VCaP (cell line): Measurements from ENCODE around the gene SEC63.
"Not testable (repeated sequence)": the region's sequence is repeated elsewhere in the genome, so short reads cannot be mapped to it uniquely, and the experiment has no call there.

Experiments
- H3K27ac ChIP-seq: fragments of 450-650 bp; 2 replicates; pipeline ENCODE4 v1.5.1; 2017
- CTCF ChIP-seq: fragments of 450-650 bp; conservative IDR thresholded peaks from 2 replicates; pipeline ENCODE4 v1.5.1; 2017; ENCODE audit warnings: mild to moderate bottlenecking, moderate library complexity

SEC63 gene

GRCh38 chr6:107957909-107958688, at the start of gene SEC63:
SEC63 (minus strand) TSS chr6:107958208; CDS start chr6:107958009, 199 bp downstream.
- no peak for TF ChIP-seq CTCF
- peak within 1 kb of the TSS; percentile 92 for H3K27ac ChIP-seq

- no peak for TF ChIP-seq CTCF
- H3K27ac ChIP-seq: no peak overlapping the region
Observed at GRCh38 chr6:108005961-108006360, 48.0 kb upstream of the SEC63 start.

GRCh38 chr6:108004861-108005260, 46.9 kb upstream of the SEC63 start:
- TF ChIP-seq CTCF: no peak
- no peak overlapping the region for H3K27ac ChIP-seq

- TF ChIP-seq CTCF: no peak
- peak overlapping the region; percentile 29; the same call in 1 of the 2 replicates for H3K27ac ChIP-seq
Observed at GRCh38 chr6:108002365-108003221, 44.6 kb upstream of the SEC63 start.

GRCh38 chr6:108001696-108002231, 43.8 kb upstream of the SEC63 start:
- no peak for TF ChIP-seq CTCF
- H3K27ac ChIP-seq: peak overlapping the region; percentile 29; the same call in 1 of the 2 replicates

GRCh38 chr6:108000259-108000658, 42.3 kb upstream of the SEC63 start:
- H3K27ac ChIP-seq: not testable (repeated sequence)

- H3K27ac ChIP-seq: no peak overlapping the region
- no peak for TF ChIP-seq CTCF
Observed at GRCh38 chr6:107999341-107999740, 41.3 kb upstream of the SEC63 start.
